HepG2 (cell line): ENCODE results near the gene TRAF4. TPM values are rescaled to one million over a fixed set of nuclear protein-coding genes. Genes with fewer than 3 reads are reported as not detected.

Source experiments
- ASH2L ChIP-seq: fragments of 300-600, 200-600 bp; sonication (generic); IDR thresholded peaks from 2 replicates; pipeline ENCODE4 v1.7.0; 2017; ENCODE audit warnings: low read depth, mild to moderate bottlenecking, moderate library complexity, mixed read lengths, low read length; ENCODE audit not compliant: insufficient read length
- ATM ChIP-seq: fragments of 450-650 bp; IDR thresholded peaks from 2 replicates; pipeline ENCODE4 v1.7.1; 2017; ENCODE audit warnings: mild to moderate bottlenecking, borderline replicate concordance
- DMAP1 ChIP-seq: IDR thresholded peaks from 2 replicates; pipeline ENCODE4 v1.6.1; 2016
- EED ChIP-seq: sonication (generic); formaldehyde crosslinking; IDR thresholded peaks from 2 replicates; pipeline ENCODE4 v1.5.0; 2020; ENCODE audit warnings: mild to moderate bottlenecking, missing genetic modification reagents
- ESRRA ChIP-seq: sonication (generic); formaldehyde crosslinking; IDR thresholded peaks from 2 replicates; pipeline ENCODE4 v1.5.1; 2020; ENCODE audit warnings: mild to moderate bottlenecking, low read depth, missing genetic modification reagents
- HNRNPUL1 ChIP-seq: fragments of 200-400 bp; formaldehyde crosslinking; IDR thresholded peaks from 2 replicates; pipeline ENCODE4 v1.6.1; 2017; ENCODE audit warnings: low read depth, mild to moderate bottlenecking, low read length, moderate library complexity
- HOXA3 ChIP-seq: sonication (generic); formaldehyde crosslinking; IDR thresholded peaks from 2 replicates; pipeline ENCODE4 v1.5.0; 2020; ENCODE audit warnings: missing genetic modification reagents
- IRF2 ChIP-seq: IDR thresholded peaks from 2 replicates; pipeline ENCODE4 v1.6.1; 2018; ENCODE audit warnings: missing genetic modification reagents, missing compliant biosample characterization
- KLF15 ChIP-seq: sonication (generic); formaldehyde crosslinking; IDR thresholded peaks from 2 replicates; pipeline ENCODE4 v1.8.1; 2023; ENCODE audit warnings: borderline replicate concordance, mild to moderate bottlenecking, inconsistent platforms, missing genetic modification reagents, mixed read lengths
- NFATC3 ChIP-seq: sonication (generic); formaldehyde crosslinking; IDR thresholded peaks from 2 replicates; pipeline ENCODE4 v1.5.1; 2020; ENCODE audit warnings: mild to moderate bottlenecking, missing genetic modification reagents
- NR2F1 ChIP-seq, 2 experiments: fragments of 450-650 bp in 1 of 2; formaldehyde crosslinking in 1 of 2; IDR thresholded peaks; 2 replicates each; pipeline versions ENCODE4 v1.5.0 to v1.6.1; 2016 to 2020; ENCODE audit warnings: mild to moderate bottlenecking in 1 of 2, missing compliant biosample characterization in 1 of 2, missing genetic modification reagents in 1 of 2, moderate library complexity in 1 of 2
- PHF5A ChIP-seq: IDR thresholded peaks from one replicate; pipeline ENCODE4 v1.6.1; 2018; ENCODE audit warnings: low read depth, missing genetic modification reagents; ENCODE audit not compliant: unreplicated experiment
- REXO4 ChIP-seq: sonication (generic); formaldehyde crosslinking; IDR thresholded peaks from 2 replicates; pipeline ENCODE4 v1.8.0; 2022; ENCODE audit warnings: missing genetic modification reagents, mild to moderate bottlenecking, borderline replicate concordance
- RXRB ChIP-seq: IDR thresholded peaks from 2 replicates; pipeline ENCODE4 v1.6.1; 2016; ENCODE audit warnings: borderline replicate concordance, missing genetic modification reagents, missing compliant biosample characterization
- SALL2 ChIP-seq: sonication (generic); formaldehyde crosslinking; IDR thresholded peaks from 2 replicates; pipeline ENCODE4 v1.8.1; 2023; ENCODE audit warnings: mild to moderate bottlenecking, missing genetic modification reagents, inconsistent platforms
- YEATS2 ChIP-seq: sonication (generic); formaldehyde crosslinking; IDR thresholded peaks from 2 replicates; pipeline ENCODE4 v1.4.0; 2020; ENCODE audit warnings: missing genetic modification reagents, borderline replicate concordance
- ZFP37 ChIP-seq: sonication (generic); formaldehyde crosslinking; IDR thresholded peaks from 2 replicates; pipeline ENCODE4 v1.4.0; 2020; ENCODE audit warnings: missing genetic modification reagents, borderline replicate concordance
- ZNF296 ChIP-seq: sonication (generic); formaldehyde crosslinking; conservative IDR thresholded peaks from 2 replicates; pipeline ENCODE4 v1.5.0; 2020; ENCODE audit warnings: mild to moderate bottlenecking, missing genetic modification reagents
- ZNF446 ChIP-seq: sonication (generic); formaldehyde crosslinking; IDR thresholded peaks from 2 replicates; pipeline ENCODE4 v1.5.0; 2020; ENCODE audit warnings: mild to moderate bottlenecking, missing genetic modification reagents
- ZNF460 ChIP-seq: sonication (generic); formaldehyde crosslinking; IDR thresholded peaks from 2 replicates; pipeline ENCODE4 v1.5.1; 2020; ENCODE audit warnings: missing genetic modification reagents, mild to moderate bottlenecking, borderline replicate concordance
- polyA plus RNA-seq, 8 experiments: library from polyadenylated mRNA; depleted of rRNA in 3 of 8; stranded (reverse) in 7 of 8; unstranded in 1 of 8; fragments of >200 nt; fragmentation: Illumina TruSeq in 4 of 8; extraction: Trizol in 4 of 8; gene quantifications; 2 replicates each; pipeline versions ENCODE4 v1.2.1 to v1.2.3, GENCODE V29; 2011 to 2016; ENCODE audit warnings: low read depth in 4 of 8, missing spikeins in 1 of 8, mixed read lengths in 1 of 8; ENCODE audit not compliant: insufficient read depth in 1 of 8
- total RNA-seq, 5 experiments: library from RNA; depleted of rRNA; stranded (reverse); fragments of >200 nt; fragmentation: Illumina TruSeq; extraction: Trizol; gene quantifications; 2 replicates each; pipeline ENCODE4 v1.2.3, GENCODE V29; 2016; ENCODE audit warnings: low read depth in 1 of 5
- TF ChIP-seq, protein P1 (sequence below): sonication (generic); formaldehyde crosslinking; IDR thresholded peaks from 2 replicates; pipeline ENCODE4 v1.4.0; 2020; ENCODE audit warnings: low read depth, mild to moderate bottlenecking, missing genetic modification reagents
- TF ChIP-seq, protein P2 (sequence below): sonication (generic); formaldehyde crosslinking; IDR thresholded peaks from 2 replicates; pipeline ENCODE4 v1.8.0; 2022; ENCODE audit warnings: mild to moderate bottlenecking, missing genetic modification reagents, moderate library complexity
- TF ChIP-seq, protein P3 (sequence below): sonication (generic); formaldehyde crosslinking; IDR thresholded peaks from 2 replicates; pipeline ENCODE4 v1.4.0; 2020; ENCODE audit warnings: missing genetic modification reagents
- TF ChIP-seq, protein P4 (sequence below): sonication (generic); formaldehyde crosslinking; conservative IDR thresholded peaks from 2 replicates; pipeline ENCODE4 v1.8.0; 2022; ENCODE audit warnings: missing genetic modification reagents
- TF ChIP-seq, protein P5 (sequence below): sonication (generic); formaldehyde crosslinking; IDR thresholded peaks from 2 replicates; pipeline ENCODE4 v1.8.1; 2023; ENCODE audit warnings: mild to moderate bottlenecking, missing genetic modification reagents, borderline replicate concordance

Gene TRAF4
- total and polyA plus RNA-seq, 2 of the 13 experiments (the other 11 are each of a cell fraction or from before 2014, with no cell fraction given) = 86.0 to 89.9 TPM

DNA sequence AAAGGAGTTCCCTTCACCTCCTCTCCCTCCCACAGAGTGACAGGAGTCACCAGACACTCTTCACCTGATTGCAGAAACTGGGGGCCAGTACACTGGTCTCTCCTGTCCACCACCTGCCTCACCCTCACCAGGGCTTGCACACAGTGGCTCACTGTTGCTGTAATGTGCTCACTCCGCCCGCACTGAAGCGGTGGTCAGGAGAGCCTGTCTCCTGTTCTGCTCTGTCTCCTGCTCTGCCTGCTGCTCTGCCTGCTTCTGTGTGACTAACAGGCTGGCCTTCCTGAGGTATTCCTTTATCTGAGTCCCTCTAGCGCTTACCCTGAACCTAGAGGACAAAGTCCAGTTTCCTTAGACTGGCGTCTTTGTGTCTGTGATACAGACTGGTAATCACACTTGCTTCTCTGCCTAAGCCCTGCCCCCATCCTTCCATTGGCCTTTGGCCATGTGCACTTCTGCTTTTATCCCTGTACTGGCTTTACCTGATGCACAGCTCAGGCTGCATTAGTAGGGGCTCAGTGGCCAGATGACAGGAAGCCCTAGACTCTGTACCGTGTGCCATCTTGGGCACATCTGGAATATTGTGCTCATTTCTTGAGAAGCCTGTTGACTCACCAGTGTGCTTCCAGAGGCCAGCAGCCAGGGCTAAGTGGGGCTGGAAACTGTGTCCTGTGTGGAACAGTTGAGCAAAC lies 45.4 kb upstream of the TRAF4 start (continued):
- TF ChIP-seq, protein P1, sequence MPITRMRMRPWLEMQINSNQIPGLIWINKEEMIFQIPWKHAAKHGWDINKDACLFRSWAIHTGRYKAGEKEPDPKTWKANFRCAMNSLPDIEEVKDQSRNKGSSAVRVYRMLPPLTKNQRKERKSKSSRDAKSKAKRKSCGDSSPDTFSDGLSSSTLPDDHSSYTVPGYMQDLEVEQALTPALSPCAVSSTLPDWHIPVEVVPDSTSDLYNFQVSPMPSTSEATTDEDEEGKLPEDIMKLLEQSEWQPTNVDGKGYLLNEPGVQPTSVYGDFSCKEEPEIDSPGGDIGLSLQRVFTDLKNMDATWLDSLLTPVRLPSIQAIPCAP = no peak
- TF ChIP-seq ZFP37 (CRISPR knock-in tag) = no peak; the same call in 1 of the 2 replicates
- TF ChIP-seq ZNF446 (CRISPR knock-in tag) = no peak
- TF ChIP-seq ZNF460 (CRISPR knock-in tag) = no peak; the same call in 1 of the 2 replicates
- 0 out of 2 replicates have a peak, but pooled peaks have one; percentile 34 for TF ChIP-seq EED
- peak; percentile 77 for TF ChIP-seq IRF2
- TF ChIP-seq RXRB (CRISPR knock-in tag) = peak; percentile 87
- TF ChIP-seq NR2F1 (CRISPR knock-in tag; IDR thresholded peaks at IDR 0.05) = no peak
- TF ChIP-seq, protein P2, sequence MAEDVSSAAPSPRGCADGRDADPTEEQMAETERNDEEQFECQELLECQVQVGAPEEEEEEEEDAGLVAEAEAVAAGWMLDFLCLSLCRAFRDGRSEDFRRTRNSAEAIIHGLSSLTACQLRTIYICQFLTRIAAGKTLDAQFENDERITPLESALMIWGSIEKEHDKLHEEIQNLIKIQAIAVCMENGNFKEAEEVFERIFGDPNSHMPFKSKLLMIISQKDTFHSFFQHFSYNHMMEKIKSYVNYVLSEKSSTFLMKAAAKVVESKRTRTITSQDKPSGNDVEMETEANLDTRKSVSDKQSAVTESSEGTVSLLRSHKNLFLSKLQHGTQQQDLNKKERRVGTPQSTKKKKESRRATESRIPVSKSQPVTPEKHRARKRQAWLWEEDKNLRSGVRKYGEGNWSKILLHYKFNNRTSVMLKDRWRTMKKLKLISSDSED (CRISPR knock-in tag) = no peak
- peak; percentile 92 for TF ChIP-seq DMAP1 (CRISPR knock-in tag)
- TF ChIP-seq, protein P3, sequence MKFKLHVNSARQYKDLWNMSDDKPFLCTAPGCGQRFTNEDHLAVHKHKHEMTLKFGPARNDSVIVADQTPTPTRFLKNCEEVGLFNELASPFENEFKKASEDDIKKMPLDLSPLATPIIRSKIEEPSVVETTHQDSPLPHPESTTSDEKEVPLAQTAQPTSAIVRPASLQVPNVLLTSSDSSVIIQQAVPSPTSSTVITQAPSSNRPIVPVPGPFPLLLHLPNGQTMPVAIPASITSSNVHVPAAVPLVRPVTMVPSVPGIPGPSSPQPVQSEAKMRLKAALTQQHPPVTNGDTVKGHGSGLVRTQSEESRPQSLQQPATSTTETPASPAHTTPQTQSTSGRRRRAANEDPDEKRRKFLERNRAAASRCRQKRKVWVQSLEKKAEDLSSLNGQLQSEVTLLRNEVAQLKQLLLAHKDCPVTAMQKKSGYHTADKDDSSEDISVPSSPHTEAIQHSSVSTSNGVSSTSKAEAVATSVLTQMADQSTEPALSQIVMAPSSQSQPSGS (CRISPR knock-in tag) = peak; percentile 90
- peak; percentile 82 for TF ChIP-seq SALL2
- no peak for TF ChIP-seq REXO4
- TF ChIP-seq ATM = no peak
- peak; percentile 67 for TF ChIP-seq PHF5A (CRISPR knock-in tag)
- 0 out of 2 replicates have a peak, but pooled peaks have one; percentile 66 for TF ChIP-seq ESRRA
- no peak for TF ChIP-seq NFATC3
- peak; percentile 76; the same call in 1 of the 2 replicates for TF ChIP-seq YEATS2 (CRISPR knock-in tag)
- no peak for TF ChIP-seq ZNF296
- TF ChIP-seq, protein P4, sequence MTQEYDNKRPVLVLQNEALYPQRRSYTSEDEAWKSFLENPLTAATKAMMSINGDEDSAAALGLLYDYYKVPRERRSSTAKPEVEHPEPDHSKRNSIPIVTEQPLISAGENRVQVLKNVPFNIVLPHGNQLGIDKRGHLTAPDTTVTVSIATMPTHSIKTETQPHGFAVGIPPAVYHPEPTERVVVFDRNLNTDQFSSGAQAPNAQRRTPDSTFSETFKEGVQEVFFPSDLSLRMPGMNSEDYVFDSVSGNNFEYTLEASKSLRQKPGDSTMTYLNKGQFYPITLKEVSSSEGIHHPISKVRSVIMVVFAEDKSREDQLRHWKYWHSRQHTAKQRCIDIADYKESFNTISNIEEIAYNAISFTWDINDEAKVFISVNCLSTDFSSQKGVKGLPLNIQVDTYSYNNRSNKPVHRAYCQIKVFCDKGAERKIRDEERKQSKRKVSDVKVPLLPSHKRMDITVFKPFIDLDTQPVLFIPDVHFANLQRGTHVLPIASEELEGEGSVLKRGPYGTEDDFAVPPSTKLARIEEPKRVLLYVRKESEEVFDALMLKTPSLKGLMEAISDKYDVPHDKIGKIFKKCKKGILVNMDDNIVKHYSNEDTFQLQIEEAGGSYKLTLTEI = no peak
- TF ChIP-seq KLF15 (CRISPR knock-in tag) = no peak
- TF ChIP-seq HOXA3 = peak; percentile 88
- peak; percentile 82 for TF ChIP-seq ASH2L
- TF ChIP-seq, protein P5, sequence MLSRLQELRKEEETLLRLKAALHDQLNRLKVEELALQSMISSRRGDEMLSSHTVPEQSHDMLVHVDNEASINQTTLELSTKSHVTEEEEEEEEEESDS (CRISPR knock-in tag) = peak; percentile 66; the same call in 1 of the 2 replicates
- no peak for TF ChIP-seq HNRNPUL1
